Left forelimb (tissue), 1 donor: ENCODE results near the gene TMEM131.
"Not testable (repeated sequence)": the region's sequence is repeated elsewhere in the genome, so short reads cannot be mapped to it uniquely, and the experiment has no call there.

Source experiments
- DNase-seq: peaks from one replicate; pipeline ENCODE4 v3.0.0-alpha.2; 2018; ENCODE audit warnings: low spot score

The TMEM131 gene

GRCh38 chr2:97991081-97991856 is 4.5 kb downstream of the TMEM131 start:
- no peak for DNase-seq

- DNase-seq = no peak
These were observed 7.0 kb downstream of the TMEM131 start for GRCh38 chr2:97988722-97989121.

DNA sequence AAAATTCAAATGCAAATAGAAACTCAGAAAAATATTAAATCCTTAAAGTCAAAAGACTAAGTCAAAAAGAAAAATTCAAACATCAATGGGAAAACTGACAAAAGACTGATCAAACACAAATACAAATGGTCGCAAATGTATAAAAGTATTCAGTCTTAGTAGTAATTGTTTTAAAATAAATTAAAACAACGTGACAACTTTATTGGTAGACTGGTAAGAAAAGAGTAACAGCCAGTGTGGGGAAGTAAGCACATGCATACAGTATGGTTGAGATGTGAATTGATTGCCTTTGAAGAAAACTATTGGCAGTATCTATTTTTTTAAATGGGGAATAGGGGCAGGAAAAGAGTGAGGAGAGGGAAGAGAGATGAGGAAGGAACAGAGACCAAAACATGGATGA is 9.8 kb downstream of the TMEM131 start:
- DNase-seq = no peak

DNA sequence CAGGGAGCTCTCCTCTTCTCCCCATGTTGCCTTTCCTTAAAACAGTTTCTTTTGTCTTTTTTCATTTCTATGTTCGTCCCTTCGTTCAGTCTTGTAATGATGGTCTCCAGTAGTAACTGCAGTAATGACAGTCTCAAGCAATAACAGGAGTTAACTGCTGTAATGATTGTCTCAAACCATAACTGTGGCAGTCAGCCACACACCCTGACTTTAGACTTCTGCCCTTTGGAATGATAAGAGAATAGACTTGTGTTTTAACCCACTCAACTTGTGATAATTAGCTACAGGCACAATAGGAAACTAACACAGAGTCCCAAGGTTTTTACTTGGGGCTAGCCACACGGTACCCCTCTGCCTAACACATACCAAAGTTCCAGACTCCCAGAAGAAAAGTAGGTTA is 12.1 kb downstream of the TMEM131 start:
- no peak for DNase-seq

- DNase-seq = no peak
These were observed 12.6 kb downstream of the TMEM131 start for GRCh38 chr2:97983134-97983533.

DNA sequence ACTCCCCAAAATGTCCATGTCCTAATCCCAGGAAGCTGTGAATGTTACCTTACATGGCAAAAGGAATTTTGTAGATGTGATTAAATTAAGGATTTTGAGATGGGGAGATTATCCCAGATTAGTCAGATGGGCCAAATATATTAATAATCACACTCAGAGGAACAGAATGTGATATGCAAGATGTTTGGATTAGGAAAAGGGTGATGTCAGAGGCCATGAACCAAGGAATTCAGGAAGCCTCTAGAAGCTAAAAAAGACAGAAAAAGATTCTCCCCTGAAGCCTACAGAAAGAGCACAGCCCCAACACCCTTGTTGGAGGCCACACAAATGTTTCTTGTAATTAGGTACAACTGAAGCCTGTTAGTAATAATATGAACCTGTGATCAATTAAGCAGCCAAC is 13.1 kb downstream of the TMEM131 start:
- no peak for DNase-seq

DNA sequence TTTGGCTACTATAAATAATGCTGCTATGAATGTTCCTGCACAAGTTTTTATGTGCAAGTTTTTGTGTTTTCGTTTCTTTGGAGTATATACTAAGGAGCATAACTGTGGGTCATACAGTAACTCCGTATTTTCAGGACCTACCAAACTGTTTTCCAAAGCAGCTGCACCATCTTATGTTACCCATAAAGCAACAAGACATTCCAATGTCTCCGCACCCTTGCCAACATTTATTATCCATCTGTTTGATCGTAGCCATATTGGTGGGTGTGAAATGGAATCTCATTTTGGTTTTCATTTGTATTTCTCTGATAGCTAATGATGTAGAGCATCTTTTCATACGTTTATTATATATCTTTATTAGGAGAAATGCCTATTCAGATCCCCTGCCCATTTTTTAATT is 13.8 kb downstream of the TMEM131 start:
- no peak for DNase-seq

DNA sequence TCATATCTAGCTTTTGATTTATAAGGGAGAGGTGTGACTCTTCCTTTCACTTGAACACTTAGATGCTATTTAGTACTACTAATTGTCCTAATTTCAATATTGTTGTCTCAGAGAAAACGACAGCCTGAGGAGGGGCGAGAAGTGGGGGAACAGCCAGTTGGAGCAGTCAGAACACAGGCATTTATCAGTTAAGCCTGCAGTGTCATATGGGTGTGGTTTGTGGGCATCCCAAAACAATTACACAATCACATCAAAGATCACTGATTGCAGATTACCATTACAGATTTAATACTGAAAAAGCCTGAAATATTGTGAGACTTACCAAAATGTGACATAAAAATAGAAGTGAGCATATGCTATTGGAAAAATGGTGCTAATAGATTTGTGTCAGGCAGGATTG is 15.8 kb downstream of the TMEM131 start:
- DNase-seq = no peak

GRCh38 chr2:97974471-97974870 is 21.3 kb downstream of the TMEM131 start:
- DNase-seq = no peak

DNA sequence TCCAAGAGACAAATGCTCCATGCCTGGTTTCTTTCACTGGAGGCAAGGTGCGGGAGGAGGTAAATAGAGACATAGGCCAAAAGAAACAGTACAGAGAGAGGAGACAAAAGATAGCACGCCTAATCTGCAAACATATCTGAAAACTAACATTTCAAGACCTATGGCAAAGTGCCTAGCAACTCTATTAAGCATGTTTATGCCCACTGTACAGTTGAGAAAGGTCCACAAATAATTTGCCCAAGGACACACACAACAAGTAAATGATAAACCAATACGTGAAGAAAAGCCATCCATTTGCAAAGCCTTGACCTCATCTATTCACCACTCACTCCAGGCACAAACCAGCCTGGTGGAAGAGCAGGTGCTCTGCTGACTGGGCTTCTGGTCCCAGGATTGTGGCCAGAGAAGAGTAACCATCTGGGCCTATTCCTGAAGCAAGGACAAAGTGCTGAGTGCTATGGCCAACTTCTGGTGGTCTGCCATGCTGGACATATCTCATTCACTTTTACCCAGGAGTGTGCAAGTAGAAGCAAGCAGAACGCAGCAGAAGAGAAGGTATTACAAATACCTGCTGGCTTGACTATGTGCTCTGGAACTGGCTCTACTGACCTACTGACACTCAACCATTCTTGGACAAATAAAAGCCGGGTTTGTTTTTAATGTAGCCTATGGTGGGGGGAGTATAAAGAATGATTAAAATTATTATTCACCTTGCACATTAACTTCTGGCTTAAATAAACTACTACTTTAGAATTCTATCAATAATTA is 25.3 kb downstream of the TMEM131 start:
- no peak for DNase-seq

DNA sequence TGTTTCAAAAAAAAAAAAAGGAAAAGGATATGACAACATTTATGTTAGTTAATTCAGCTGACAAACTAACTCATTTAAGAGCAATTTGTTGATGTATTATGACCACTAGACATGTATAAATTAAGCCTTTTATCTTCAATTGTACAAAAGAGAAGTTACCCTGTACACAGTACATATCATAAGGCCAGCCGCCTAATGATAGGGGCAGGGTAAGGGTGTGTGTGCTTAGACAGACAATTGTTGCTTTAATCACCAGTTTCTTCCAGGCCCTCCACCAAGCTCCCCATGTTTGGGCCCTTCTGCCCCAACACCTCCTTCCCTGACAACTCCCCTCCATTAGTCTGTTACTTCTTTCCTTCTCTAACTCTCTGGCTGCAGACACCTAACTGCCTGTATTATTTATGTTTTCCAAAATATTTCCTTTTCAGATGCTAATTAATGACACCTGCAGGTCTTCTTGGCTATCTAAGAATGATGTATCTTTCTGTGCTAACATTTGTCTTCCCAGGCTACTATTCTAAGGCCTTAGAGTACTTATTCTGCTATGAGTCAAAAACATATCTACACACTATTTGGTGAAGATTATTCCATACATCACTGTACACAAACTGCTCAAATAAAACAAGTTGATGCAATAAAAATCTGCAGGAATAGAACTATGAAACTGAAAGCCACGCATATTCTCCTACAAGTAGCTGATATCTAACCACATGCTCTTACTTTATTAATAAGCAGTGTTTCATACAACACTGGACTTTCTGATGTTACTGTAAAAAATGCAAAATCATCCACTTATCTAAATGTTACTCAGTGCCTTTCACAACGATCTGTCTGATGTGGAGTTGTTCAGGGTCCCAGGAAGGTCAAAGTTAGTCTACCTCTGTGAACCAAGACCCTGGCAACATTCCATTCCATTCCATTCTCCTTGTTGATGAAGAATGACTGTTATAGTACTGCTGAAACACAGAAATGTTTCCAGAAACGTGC is 26.4 kb downstream of the TMEM131 start:
- DNase-seq = no peak

GRCh38 chr2:97967931-97968627 is 27.7 kb downstream of the TMEM131 start:
- DNase-seq = no peak

DNA sequence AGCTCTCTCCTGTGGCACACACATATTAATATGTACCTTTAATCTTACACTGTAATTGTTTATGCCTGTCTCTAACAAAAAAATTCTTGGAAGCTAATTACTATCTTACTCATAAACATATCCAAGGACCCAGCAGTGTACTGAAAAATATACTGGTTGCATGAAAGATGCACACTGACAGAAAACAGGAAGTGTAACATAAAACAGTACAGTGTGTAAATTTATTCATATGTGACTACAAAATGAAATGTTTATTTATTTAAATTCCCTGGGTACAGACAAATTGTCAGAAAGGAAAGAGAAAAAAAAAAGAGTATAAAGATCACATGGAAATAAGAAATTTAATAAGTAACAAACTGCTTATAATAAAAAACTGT is 28.5 kb downstream of the TMEM131 start:
- no peak for DNase-seq

DNA sequence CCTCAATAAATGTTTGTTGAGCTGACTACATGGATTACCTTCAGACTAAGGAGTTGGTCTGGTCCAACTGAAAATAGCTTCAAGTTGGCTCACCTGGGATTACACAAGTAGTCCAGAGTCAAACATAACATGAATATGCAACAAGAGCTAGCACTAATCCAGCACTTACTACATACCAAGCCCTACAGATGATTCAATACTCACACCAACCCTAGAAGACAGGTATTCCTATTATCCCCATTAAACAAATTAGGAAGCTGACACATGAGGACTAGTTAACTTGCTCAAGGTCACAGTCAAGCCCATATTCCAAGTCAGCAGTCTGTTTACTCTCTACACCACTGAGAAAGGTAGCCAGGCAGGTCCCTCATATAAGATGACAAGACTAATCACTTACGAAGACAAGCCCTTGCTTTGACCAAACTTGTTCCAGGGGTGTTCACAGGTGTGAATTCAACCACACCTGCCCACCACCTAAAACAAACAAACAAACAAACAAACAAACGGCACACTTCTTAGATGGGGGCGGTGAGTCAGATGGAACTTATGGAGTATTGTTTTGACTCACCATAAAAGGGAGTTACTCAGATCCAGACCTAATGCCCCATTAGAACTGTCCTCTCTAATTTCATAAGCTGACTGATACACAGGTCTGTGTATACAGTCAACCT is 29.1 kb downstream of the TMEM131 start:
- no peak for DNase-seq

DNA sequence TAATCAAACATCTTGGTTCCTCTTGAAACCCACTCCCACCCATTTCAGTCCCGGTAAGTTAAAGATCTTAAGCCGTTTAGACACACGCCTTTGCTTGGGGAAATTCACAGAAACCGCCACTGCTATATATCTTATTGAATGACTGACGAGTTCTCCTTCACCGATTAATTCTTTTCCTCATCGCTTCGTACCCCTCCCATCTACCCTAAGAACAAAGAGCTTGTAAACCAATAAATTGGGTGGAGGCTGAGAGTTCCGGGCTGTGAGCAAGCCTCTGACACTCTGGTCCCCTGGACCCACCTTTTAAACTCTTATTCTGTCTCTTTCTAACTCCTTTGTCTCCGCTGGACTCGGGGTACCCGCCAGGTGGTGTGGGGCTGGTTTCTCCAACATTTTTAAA is 30.6 kb downstream of the TMEM131 start:
- no peak for DNase-seq

GRCh38 chr2:97963880-97964279 is 31.9 kb downstream of the TMEM131 start:
- DNase-seq = no peak

GRCh38 chr2:97963079-97963406 is 32.7 kb downstream of the TMEM131 start:
- no peak for DNase-seq

DNA sequence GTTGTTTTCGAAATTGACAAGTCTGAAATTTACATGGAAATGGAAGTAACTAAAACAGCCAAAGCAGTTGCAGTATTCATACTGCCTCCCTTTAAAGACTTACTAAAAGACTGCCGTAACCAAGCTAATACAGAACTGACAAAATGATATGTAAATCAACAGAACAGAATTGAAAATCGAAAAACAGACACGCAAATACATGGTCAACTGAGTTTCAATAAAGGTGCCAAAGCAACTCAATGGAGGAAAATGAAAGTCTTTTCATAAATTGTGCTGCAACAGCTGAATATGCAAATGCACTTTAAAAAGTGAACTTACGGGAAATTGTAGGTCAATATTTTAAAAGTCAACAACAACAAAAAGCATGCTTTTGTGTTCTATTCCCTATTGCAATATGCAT is 34.2 kb downstream of the TMEM131 start:
- no peak for DNase-seq

GRCh38 chr2:97958184-97958583 is 37.6 kb downstream of the TMEM131 start:
- DNase-seq = no peak

DNA sequence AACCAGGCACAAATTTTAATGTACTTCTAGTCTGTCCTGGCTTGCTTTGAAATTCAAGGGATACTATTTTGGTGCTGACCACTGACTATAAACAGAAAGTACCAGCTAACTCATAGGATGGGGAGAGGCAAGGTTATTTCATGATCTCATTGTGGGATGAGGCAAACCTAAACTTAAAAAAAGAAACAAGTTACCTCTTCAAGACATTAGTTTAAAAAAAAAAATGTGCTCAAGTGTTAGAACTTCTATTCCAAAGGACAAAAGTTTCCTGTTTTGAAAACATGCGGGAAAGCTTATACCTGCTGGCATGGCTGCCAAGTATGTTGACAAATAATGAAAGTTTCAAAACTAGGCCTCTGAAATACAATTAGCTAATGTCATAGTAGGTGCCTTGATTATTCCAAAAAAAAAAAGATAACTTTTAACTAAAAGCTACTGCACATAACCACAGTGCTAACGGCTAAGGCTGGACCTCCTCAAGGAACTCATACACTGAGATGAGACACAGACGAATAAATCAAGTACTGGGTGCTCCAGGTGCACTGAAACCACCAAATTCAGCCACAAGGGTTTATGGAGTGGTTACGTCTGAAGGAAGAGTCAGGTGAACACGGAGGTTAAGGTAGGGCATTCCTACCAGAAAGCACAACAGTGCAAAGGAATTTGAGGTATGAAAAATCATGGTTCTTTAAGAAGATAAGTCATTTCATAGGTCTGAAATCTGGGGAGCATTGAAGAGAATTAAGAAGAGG is 38.1 kb downstream of the TMEM131 start:
- no peak for DNase-seq

DNA sequence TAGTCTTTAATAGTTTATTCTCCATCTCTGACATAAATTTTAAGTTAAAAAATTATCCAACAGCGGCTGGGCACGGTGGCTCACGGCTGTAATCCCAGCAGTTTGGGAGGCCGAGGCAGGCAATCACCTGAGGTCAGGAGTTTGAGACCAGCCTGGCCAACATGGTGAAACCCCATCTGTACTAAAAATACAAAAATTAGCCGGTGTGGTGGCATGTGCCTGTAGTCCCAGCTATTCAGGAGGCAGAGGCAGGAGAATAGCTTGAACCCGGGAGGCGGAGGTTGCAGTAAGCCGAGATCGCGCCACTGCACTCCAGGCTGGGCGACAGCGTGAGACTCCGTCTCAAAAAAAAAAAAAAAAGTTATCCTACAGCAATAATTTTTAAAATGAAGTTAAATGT is 39.0 kb downstream of the TMEM131 start:
- DNase-seq = not testable (repeated sequence)
